BLaER1 treated with 17β-estradiol and CSF1 and Interleukin-3, amounts not matched to agents 10 nM and 100 nM (cell line): ENCODE measurements around the gene RAX2.

Experiments
- H3K27ac ChIP-seq, 11 experiments: shearing (Covaris generic); formaldehyde crosslinking; 2 replicates each; pipeline ENCODE4 v1.8.1; 2022
- H3K27me3 ChIP-seq, 11 experiments: shearing (Covaris generic); formaldehyde crosslinking; 2 replicates each; pipeline ENCODE4 v1.8.1; 2022
- H3K36me3 ChIP-seq, 11 experiments: shearing (Covaris generic); formaldehyde crosslinking; 2 replicates each; pipeline ENCODE4 v1.8.1; 2022
- H3K4me1 ChIP-seq, 10 experiments: shearing (Covaris generic); formaldehyde crosslinking; 2 replicates each; pipeline ENCODE4 v1.8.1; 2022
- H3K4me2 ChIP-seq, 11 experiments: shearing (Covaris generic); formaldehyde crosslinking; 2 replicates each; pipeline ENCODE4 v1.8.1; 2022
- H3K4me3 ChIP-seq, 10 experiments: shearing (Covaris generic); formaldehyde crosslinking; 2 replicates each; pipeline ENCODE4 v1.8.1; 2022
- H3K9ac ChIP-seq, 11 experiments: shearing (Covaris generic); formaldehyde crosslinking; 2 replicates each; pipeline ENCODE4 v1.8.1; 2022
- H3K9me3 ChIP-seq, 11 experiments: shearing (Covaris generic); formaldehyde crosslinking; replicated peaks in 1 of 11; 2 replicates each; pipeline ENCODE4 v1.8.1; 2022
- H4K20me1 ChIP-seq, 11 experiments: shearing (Covaris generic); formaldehyde crosslinking; 2 replicates each; pipeline ENCODE4 v1.8.1; 2022
- Cebpa-rat ChIP-seq, 11 experiments: shearing (Covaris generic); IDR thresholded peaks; 2 replicates each; pipeline ENCODE4 v1.8.1; 2022

RAX2 gene

DNA sequence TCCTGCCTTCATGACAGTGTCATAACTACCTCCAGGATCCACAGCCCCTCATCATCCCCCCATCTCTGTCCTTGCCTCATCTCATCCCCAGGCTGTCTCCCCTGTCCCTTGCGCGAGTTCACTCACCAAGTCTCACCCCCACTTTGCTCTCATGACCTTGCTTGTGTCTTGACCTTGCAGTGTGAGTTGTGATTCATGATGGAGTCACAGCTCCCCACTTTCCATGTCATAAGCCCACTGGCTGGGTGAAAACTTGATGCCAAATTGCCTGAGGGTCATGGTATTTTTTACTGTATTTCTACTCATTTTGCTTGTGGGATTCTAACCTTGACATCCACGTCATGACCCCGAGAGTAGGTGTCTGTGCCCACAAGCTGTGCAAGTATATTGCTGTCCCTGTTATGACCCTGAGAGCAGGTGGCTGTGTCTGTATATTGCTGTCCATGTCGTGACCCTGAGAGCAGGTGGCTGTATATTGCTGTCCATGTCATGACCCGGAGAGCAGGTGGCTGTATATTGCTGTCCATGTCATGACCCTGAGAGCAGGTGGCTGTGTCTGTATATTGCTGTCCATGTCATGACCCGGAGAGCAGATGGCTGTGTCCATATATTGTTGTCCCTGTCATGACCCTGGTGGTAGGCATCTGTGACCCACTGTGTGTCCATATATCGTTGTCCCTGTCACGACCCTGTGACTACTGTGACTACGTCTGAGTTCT, 34.4 kb downstream of the RAX2 start:
- Histone ChIP-seq H3K4me2 (no peak overlapping the region), H4K20me1 (no peaks in the 10 kb centered on the region), H3K4me1 (peaks cover 0 to 12% (median 5%) of the 10 kb centered on the region in 10 experiments; a peak in 5 of 20 replicates), H3K9me3 (no peaks in the 10 kb centered on the region), H3K4me3 (no peak overlapping the region), H3K27me3 (no peaks in the 10 kb centered on the region), H3K27ac (no peak overlapping the region), H3K9ac (no peak overlapping the region), H3K36me3 (no peaks in the 10 kb centered on the region)
- TF ChIP-seq Cebpa-rat (IDR thresholded peaks at IDR 0.05) = no peak

DNA sequence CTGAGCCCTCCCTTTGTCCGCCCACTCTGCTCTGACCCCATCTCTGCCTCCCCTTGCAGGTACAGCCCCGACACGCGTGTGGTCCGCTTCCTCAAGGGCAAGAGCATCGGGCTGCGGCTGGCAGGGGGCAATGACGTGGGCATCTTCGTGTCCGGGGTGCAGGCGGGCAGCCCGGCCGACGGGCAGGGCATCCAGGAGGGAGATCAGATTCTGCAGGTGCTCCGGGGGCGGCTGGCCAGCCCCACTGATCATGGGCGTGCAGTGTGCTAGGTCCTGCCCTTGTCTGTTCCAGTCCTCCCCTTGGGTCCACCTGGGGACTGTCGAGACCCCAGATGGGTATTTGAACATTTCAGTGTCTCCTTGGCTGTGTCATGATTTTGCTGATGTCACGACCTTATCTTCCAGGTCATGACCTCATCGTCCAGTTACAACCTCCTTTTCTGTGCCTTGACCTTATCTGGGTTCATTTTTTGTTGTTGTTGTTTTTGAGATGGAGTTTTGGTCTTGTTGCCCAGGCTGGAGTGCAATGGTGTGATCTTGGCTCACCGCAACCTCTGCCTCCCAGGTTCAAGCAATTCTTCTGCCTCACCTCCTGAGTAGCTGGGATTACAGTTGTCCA, 35.8 kb downstream of the RAX2 start:
- Histone ChIP-seq H3K9me3 (no peaks in the 10 kb centered on the region), H3K36me3 (no peaks in the 10 kb centered on the region), H3K9ac (no peak overlapping the region), H3K27ac (no peak overlapping the region), H3K4me1 (peaks cover 0 to 12% (median 5%) of the 10 kb centered on the region in 10 experiments; a peak in 5 of 20 replicates), H3K27me3 (no peaks in the 10 kb centered on the region), H3K4me2 (no peak overlapping the region), H4K20me1 (no peaks in the 10 kb centered on the region), H3K4me3 (no peak overlapping the region)
- no peak for TF ChIP-seq Cebpa-rat (IDR thresholded peaks at IDR 0.05)

DNA sequence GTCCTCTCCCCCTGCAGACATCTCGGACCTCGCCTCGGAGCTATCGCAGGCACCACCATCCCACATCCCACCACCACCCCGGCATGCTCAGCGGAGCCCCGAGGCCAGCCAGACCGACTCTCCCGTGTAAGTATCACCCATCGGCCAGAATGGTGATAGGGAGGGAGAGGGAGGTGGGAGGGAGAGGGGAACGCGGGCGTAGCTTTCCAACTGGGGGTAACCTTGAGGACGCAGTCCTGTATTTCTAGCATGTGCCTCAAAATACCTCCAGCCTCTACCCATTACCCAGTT, 37.8 kb downstream of the RAX2 start:
- Histone ChIP-seq H4K20me1 (no peaks in the 10 kb centered on the region), H3K9ac (no peak overlapping the region), H3K27me3 (no peaks in the 10 kb centered on the region), H3K4me1 (peaks cover 0 to 6% (median 2%) of the 10 kb centered on the region in 10 experiments; a peak in 5 of 20 replicates), H3K36me3 (no peaks in the 10 kb centered on the region), H3K27ac (no peak overlapping the region), H3K4me2 (no peak overlapping the region), H3K9me3 (no peaks in the 10 kb centered on the region), H3K4me3 (no peak overlapping the region)
- TF ChIP-seq Cebpa-rat (IDR thresholded peaks at IDR 0.05) = no peak

DNA sequence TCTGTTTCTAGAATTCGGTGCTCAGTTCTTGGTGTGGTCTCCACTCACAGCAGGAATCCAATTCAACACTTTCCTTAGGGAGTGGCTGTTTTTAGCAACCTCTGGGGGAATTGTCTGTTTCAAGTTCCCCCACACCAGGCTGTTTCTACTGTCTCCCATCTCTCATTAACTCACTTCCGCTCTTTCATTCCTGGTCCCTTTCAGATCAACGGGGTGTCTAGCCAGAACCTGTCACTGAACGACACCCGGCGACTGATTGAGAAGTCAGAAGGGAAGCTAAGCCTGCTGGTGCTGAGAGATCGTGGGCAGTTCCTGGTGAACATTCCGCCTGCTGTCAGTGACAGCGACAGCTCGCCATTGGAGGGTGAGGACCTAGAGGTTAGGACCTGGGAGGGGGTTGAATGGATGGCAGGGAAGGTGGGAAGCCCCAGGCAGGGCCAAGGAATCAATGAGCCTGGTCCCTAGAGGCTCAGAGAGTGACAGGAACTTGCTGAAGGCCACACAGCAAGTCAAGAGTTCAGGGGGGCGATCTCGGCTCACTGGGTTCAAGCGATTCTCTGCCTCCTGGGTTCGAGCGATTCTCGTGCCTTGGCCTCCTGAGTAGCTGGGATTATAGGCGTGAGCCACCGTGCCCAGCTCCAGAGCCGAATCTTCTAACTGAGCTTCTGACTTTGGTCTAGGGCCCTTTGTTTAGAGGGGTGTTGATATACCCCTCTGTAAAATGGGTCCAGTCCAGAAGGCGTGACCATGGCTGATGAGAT, 38.3 kb downstream of the RAX2 start:
- Histone ChIP-seq H3K4me1 (peaks cover 0 to 6% (median 4%) of the 10 kb centered on the region in 10 experiments; a peak in 10 of 20 replicates), H3K4me2 (no peak overlapping the region), H3K27me3 (no peaks in the 10 kb centered on the region), H3K27ac (no peak overlapping the region), H3K4me3 (no peak overlapping the region), H3K36me3 (no peaks in the 10 kb centered on the region), H3K9me3 (no peaks in the 10 kb centered on the region), H4K20me1 (no peaks in the 10 kb centered on the region), H3K9ac (no peak overlapping the region)
- no peak for TF ChIP-seq Cebpa-rat (IDR thresholded peaks at IDR 0.05)

DNA sequence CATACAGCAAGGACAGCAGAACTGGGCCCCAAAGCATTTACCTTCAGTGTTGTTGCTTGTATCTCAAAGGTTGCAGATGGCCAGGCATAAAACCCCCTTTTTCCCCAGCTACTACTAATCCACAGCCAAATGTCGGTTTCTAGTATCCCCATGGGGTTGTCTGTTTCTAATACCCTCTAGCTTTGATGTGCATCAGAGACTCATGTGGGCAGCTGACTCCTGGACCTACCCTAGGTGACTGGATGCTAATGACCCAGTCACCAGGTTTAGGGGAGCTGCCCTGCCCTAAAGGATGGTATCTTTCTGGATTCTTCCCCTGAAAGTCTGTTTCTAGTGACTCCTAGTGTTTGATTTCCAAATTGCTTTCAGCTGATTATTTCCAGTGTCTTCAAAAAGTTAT, 39.9 kb downstream of the RAX2 start:
- no peak for TF ChIP-seq Cebpa-rat (IDR thresholded peaks at IDR 0.05)

DNA sequence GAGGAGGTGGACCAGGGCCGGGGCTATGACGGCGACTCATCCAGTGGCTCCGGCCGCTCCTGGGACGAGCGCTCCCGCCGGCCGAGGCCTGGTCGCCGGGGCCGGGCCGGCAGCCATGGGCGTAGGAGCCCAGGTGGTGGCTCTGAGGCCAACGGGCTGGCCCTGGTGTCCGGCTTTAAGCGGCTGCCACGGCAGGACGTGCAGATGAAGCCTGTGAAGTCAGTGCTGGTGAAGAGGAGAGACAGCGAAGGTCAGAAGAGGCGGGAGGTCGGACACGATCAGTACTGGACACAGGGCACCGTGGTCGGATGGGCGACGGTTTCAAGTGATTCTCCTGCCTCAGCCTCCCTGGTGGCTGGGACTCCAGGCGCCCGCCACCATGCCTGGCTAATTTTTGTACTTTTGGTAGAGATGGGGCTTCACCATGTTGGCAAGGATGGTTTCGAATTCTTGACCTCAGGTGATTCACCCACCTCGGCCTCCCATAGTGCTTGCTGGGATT, 41.5 kb downstream of the RAX2 start:
- H3K27me3 ChIP-seq = no peaks in the 10 kb centered on the region
- TF ChIP-seq Cebpa-rat (IDR thresholded peaks at IDR 0.05) = no peak
- no peaks in the 10 kb centered on the region for H3K36me3 ChIP-seq
- H3K9me3 ChIP-seq = no peaks in the 10 kb centered on the region
- H3K27ac ChIP-seq = no peak overlapping the region
- H3K4me2 ChIP-seq = no peak overlapping the region
- no peak overlapping the region for H3K4me3 ChIP-seq
- H3K4me1 ChIP-seq = peaks cover 0 to 20% (median 8%) of the 10 kb centered on the region in 10 experiments; a peak in 11 of 20 replicates
- no peaks in the 10 kb centered on the region for H4K20me1 ChIP-seq
- H3K9ac ChIP-seq = no peak overlapping the region

More for the DNA sequence above, 39.9 kb downstream of the RAX2 start:
- no peaks in the 10 kb centered on the region for H3K27me3 ChIP-seq
- H3K36me3 ChIP-seq = no peaks in the 10 kb centered on the region
- no peak overlapping the region for H3K4me3 ChIP-seq
- peaks cover 0 to 20% (median 8%) of the 10 kb centered on the region in 10 experiments; a peak in 11 of 20 replicates for H3K4me1 ChIP-seq
- H3K4me2 ChIP-seq = no peak overlapping the region
- H4K20me1 ChIP-seq = no peaks in the 10 kb centered on the region
- no peaks in the 10 kb centered on the region for H3K9me3 ChIP-seq
- H3K9ac ChIP-seq = no peak overlapping the region
- H3K27ac ChIP-seq = no peak overlapping the region

DNA sequence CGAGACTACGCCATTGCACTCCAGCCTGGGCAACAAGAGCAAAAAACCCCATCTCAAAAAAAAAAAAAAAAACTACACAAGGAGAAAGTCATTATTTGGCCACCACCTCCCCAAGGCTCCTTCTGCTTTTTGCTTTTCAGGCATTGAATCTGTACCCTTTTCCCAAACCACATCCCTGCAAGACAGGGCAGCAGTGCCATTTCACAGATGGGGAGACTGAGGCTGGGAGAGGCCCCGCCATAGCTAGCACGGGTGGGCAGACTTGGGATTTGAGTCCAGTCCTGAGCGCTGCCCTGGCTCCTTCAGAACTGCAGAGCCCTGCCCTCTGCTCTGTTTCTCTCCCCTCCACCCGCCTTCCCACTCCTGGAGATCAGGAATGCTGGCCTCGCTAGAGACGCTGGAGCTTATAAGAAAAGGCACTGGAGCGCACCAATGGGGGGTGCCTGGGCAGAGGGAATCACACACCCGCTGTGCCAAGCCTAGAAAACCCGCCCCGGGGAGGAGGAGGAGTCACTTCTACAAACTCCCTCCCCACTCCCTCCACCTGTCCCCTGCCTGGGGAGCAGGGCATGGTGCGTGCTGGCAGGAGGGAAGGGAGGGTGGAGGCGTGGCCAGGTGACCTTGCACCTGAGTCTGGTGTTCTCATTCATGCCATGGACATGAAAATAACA, 46.3 kb downstream of the RAX2 start:
- Histone ChIP-seq H3K9me3 (peaks cover 0 to 6% (median 0%) of the 10 kb centered on the region in 11 experiments; a peak in 3 of 22 replicates), H3K36me3 (no peaks in the 10 kb centered on the region), H4K20me1 (no peaks in the 10 kb centered on the region; a peak in 1 of 22 replicates), H3K27ac (no peak overlapping the region), H3K4me1 (peaks cover 0 to 29% (median 18%) of the 10 kb centered on the region in 10 experiments; a peak in 16 of 20 replicates), H3K4me2 (no peak overlapping the region), H3K9ac (no peak overlapping the region), H3K27me3 (peaks cover 15 to 32% (median 24%) of the 10 kb centered on the region in 11 experiments), H3K4me3 (no peak overlapping the region)
- TF ChIP-seq Cebpa-rat (IDR thresholded peaks at IDR 0.05) = no peak

DNA sequence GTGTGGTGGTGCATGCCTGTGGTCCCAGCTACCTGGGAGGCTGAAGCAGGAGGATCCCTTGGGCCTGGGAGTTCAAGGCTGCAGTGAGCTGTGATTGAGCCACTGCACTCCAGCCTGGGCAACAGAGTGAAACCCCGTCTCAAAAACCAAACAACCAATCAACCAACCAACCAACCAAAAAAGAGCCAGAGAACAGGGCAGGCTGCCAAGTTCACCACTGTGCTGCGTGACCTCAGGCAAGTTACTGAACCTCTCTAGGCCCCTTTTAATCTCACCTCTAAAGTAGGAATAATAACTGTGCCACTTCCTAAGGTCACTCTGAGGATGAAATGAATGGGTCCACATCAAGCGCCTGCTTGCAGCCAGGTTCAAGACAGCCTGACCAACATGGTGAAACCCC, 46.9 kb downstream of the RAX2 start:
- Histone ChIP-seq H3K9me3 (peaks cover 0 to 6% (median 0%) of the 10 kb centered on the region in 11 experiments; a peak in 3 of 22 replicates), H3K36me3 (no peaks in the 10 kb centered on the region), H3K4me3 (no peak overlapping the region), H3K27me3 (peaks cover 15 to 38% (median 30%) of the 10 kb centered on the region in 11 experiments), H4K20me1 (no peaks in the 10 kb centered on the region; a peak in 1 of 22 replicates), H3K27ac (no peak overlapping the region), H3K9ac (no peak overlapping the region), H3K4me1 (peaks cover 0 to 33% (median 19%) of the 10 kb centered on the region in 10 experiments; a peak in 16 of 20 replicates), H3K4me2 (no peak overlapping the region)
- TF ChIP-seq Cebpa-rat (IDR thresholded peaks at IDR 0.05) = no peak
